ENCODE measurements around the gene CEP97. TPM values are rescaled to one million over a fixed set of nuclear protein-coding genes. Genes with fewer than 3 reads are reported as not detected.
A peak's percentile ranks its signal among the peaks of the same experiment; 100 is the strongest.

CEP97 gene
- total RNA-seq, 1 experiment from 2014 or later: 12.0 TPM

GRCh38 chr3:101695779-101696372 lies 28.5 kb upstream of the CEP97 start:
- no peaks in the 10 kb centered on the region for H3K36me3 Mint-ChIP-seq
- H3K4me3 Mint-ChIP-seq: no peak overlapping the region
- no peak overlapping the region for H3K27ac Mint-ChIP-seq
- ChIA-PET CTCF (interaction anchor here (0.7 to 0.8 kb wide), 2 partner anchors 10 to 529 kb away, joined by 3 read pairs; no protein-coding TSS in a partner anchor), POLR2A (no interaction called here)
- TF ChIP-seq USF1 (CRISPR knock-in tag; IDR thresholded peaks at IDR 0.05) (no peak), ELF4 (CRISPR knock-in tag; IDR thresholded peaks at IDR 0.05; ENCODE audit: low read depth) (no peak), ZNF671 (CRISPR knock-in tag; IDR thresholded peaks at IDR 0.05) (no peak), MLX (CRISPR knock-in tag; IDR thresholded peaks at IDR 0.05) (no peak), ETV6 (CRISPR knock-in tag; IDR thresholded peaks at IDR 0.05) (no peak), MAX (CRISPR knock-in tag; IDR thresholded peaks at IDR 0.05) (no peak), ZNF219 (CRISPR knock-in tag; IDR thresholded peaks at IDR 0.05; ENCODE audit: borderline replicate concordance) (no peak), CTCF (IDR thresholded peaks at IDR 0.05) (peak; percentile 63), ZNF138 (CRISPR knock-in tag; conservative IDR thresholded peaks at IDR 0.05) (no peak)
- peaks cover 26% of the 10 kb centered on the region for H3K4me1 Mint-ChIP-seq
- H3K27me3 Mint-ChIP-seq (ENCODE audit: low read depth): no peaks in the 10 kb centered on the region
- ATAC-seq (no peak; the same call in 1 of the 2 replicates), DNase-seq (ENCODE audit: low spot score) (no peak)
- no peaks in the 10 kb centered on the region for H3K9me3 Mint-ChIP-seq

- no peaks in the 10 kb centered on the region for H3K9me3 Mint-ChIP-seq
- H3K36me3 Mint-ChIP-seq: no peaks in the 10 kb centered on the region
- H3K4me3 Mint-ChIP-seq: no peak overlapping the region
- CTCF ChIA-PET: interaction anchor here (1.1 kb wide), 1 partner anchor 25 kb away, joined by 3 read pairs; the partner anchor contains the start of gene ZBTB11
- POLR2A ChIA-PET: no interaction called here
- TF ChIP-seq OVOL2 (CRISPR knock-in tag; IDR thresholded peaks at IDR 0.05; ENCODE audit: borderline replicate concordance) (no peak), ATF1 (CRISPR knock-in tag; IDR thresholded peaks at IDR 0.05) (no peak), CTCF (IDR thresholded peaks at IDR 0.05) (no peak), ZNF423 (CRISPR knock-in tag; IDR thresholded peaks at IDR 0.05) (no peak), HMGA2 (CRISPR knock-in tag; IDR thresholded peaks at IDR 0.05) (no peak), JAZF1 (CRISPR knock-in tag; IDR thresholded peaks at IDR 0.05) (no peak), ETV6 (CRISPR knock-in tag; IDR thresholded peaks at IDR 0.05) (no peak), E2F5 (CRISPR knock-in tag; IDR thresholded peaks at IDR 0.05) (no peak), ZSCAN18 (CRISPR knock-in tag; IDR thresholded peaks at IDR 0.05) (no peak), CREB1 (CRISPR knock-in tag; IDR thresholded peaks at IDR 0.05) (no peak), NFYB (CRISPR knock-in tag; conservative IDR thresholded peaks at IDR 0.05; ENCODE audit: low read depth) (no peak), ZNF121 (CRISPR knock-in tag; IDR thresholded peaks at IDR 0.05) (no peak), ZNF263 (CRISPR knock-in tag; IDR thresholded peaks at IDR 0.05; ENCODE audit: low read depth) (no peak), ZBTB43 (CRISPR knock-in tag; IDR thresholded peaks at IDR 0.05) (no peak), NR2C2 (CRISPR knock-in tag; IDR thresholded peaks at IDR 0.05) (no peak)
- H3K4me1 Mint-ChIP-seq: peaks cover 18% of the 10 kb centered on the region
- no peak for DNase-seq (ENCODE audit: low spot score)
- H3K27me3 Mint-ChIP-seq (ENCODE audit: low read depth): no peaks in the 10 kb centered on the region
- ATAC-seq: peak; percentile 44
- peak overlapping the region; percentile 61; the same call in 1 of the 2 replicates for H3K27ac Mint-ChIP-seq
These were observed 22.4 kb upstream of the CEP97 start for GRCh38 chr3:101701696-101702634.

Measured in WTC11 (cell line).